HG03558 (cell line): Measurements from ENCODE around the gene AKAP1.

Experiments
- ATAC-seq: cut with Tn5 transposase; IDR thresholded peaks from one replicate; pipeline ENCODE4 v1.9.1; 2021; ENCODE audit warnings: moderate number of reproducible peaks; ENCODE audit not compliant: unreplicated experiment; ENCODE audit errors: extremely low read depth

Gene AKAP1

DNA sequence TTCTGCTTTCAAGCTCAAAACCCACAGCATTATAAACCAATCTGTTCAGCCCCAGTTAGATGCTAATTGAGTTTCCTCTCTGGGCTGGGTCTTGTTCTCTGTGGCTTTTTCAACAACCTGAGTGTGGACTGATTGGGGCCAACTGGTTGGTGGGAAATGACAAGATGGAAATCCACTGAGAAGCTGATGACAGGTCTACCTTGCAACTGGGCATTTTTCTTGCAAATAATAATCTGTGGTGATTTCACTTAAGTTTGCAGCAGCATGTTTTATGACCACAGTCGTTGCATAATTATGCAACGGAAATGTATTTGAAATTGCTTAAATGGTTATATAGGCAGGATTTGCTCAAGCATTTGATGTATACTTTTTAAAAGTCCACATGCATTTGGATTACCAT, 69.9 kb downstream of the AKAP1 start:
- ATAC-seq, result no peak

DNA sequence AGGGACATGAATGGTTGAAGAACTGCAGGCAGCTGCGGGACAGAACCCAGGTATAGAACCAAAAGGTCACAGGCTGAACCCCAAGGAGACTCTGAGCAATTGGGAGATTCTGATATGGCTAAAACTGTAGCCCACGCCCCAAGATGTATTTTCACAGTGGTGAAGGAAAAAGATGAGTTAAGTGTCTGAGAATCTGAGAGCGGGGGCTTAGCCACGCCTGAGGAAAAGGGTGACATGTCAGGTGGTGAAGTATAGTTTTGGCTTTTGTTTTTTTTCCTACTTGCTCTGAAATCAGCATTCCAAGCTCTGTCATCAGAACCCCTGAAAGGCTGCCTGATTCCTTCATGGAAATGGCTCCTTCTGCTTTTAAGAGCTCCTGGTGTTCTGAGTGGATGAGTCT, 73.3 kb downstream of the AKAP1 start:
- ATAC-seq, result no peak

DNA sequence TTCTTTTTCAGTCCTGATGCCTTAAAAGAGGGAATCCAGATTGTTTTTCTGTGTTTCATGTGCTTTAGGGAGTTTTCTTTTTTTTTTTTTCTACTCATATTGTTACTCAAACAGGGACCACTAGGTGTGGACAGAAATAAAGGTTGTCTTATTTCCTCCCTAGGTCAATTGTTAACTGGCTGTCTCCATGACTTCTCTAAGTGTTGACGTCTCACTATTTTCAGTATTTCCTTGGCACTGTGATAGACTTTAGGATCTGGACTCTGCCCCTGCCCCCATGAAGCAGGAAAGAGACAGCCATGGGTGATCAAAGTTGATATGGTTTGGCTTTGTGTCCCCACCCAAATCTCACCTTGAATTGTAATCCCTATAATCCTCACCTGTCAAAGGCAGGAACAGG, 73.7 kb downstream of the AKAP1 start:
- ATAC-seq, result no peak

DNA sequence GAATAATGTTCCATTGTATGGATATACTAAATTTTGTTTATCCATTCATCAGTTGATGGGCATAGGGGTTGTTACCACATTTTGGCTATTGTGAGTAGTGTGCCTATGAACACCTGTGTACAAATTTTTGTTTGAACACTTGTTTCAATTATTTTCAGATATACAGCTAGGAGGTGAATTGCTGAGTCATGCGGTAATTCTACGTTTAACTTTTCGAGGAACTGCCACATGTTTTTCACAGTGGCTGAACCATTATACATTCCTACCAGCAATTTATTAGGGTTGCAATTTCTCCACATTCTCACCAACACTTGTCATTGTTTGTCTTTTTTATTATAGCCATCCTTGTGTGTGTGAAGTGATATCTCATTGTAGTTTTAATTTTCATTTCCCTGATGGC, 75.6 kb downstream of the AKAP1 start:
- no peak for ATAC-seq

DNA sequence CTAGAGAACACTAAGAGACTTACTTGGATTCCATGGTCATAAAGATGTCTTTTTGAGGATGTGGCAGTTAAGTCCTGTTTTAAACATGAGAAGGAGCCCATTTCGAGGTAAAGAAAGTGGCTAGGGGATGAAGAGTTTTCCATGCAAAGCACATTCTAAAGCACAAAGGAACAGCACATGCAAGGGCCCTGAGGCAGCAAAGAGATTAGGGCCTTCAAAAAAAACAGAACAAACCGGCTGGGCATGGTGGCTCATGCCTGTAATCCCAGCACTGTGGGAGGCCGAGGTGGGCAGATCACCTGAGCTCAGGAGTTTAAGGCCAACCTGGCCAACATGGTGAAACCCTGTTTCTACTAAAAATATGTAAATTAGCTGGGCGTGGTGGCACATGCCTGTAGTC, 79.8 kb downstream of the AKAP1 start:
- no peak for ATAC-seq

DNA sequence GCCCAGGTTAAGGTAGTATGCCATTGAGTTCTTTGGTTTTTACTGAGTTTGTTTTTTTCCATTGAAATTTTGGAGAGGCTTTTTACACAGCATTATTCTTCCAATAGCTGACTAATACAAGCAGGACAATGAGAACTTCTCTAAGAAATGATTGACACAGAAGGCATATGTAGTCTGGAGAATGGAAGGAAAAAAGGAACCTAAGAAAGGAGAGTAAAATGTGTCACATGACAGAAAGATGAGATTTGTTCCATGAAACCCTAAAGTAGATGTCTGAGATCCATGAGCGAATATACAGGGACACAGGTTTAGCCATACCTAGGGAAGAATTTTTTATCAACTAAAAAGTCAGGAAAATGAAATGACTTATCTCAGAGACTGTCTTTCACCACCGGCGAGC, 80.7 kb downstream of the AKAP1 start:
- no peak for ATAC-seq

DNA sequence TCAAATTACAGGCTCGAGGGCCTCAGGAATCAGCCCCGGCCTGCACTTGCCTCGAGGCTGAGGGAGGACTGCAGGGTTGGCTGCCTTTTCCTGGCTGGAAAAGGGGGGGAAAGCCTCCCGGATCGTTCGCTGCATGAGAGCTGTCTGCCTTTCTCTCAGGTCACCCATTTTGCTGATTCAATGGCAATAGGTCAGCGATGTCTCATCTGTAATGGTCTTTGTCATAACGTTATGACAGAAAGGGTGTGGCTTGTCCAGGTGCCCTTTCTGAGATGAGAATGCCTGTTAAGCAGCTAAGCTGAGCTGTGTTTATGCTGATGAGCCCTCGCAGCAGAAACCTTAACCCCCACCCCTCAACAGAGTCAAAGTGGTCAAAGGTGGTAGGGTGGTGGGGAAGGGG, 81.8 kb downstream of the AKAP1 start:
- no peak for ATAC-seq

DNA sequence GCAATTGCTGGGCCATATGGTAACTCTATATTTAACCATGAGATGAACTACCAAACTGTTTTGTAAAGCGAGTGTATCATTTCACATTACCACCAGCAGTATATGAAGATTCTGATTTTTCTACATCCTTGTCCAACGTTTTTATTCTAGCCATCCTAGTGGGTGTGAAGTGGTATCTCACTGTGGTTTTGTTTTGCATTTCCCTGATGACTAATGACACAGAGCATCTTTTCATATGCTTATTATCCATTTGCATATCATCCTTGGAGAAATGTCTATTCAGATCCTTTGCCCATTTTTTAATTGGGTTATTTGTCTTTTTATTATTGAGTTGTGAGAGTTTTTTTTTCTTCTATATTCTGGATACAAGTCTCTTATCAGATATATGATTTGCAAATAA, 83.6 kb downstream of the AKAP1 start:
- no peak for ATAC-seq

DNA sequence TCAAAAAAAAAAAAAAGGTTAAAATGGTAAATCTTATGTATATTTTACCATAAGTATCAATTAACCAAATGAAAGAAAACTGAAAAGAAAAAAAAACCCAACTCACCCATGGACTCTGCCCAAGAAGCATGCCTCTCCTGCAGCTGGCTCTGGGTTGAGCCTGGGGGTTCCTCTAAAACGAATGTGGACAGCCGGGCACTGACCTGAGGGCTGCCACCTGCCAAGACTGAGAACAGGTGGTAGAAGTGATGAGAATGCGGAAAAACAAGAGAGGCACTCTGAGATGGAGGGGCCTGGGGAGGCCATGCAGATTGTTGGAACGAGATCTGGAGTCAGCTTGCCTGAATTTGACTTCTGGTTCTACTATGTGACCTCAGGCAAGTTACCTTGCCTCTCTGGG, 85.8 kb downstream of the AKAP1 start:
- no peak for ATAC-seq
